RWPE2 (cell line): ENCODE data around the gene NANP.
"Not testable (repeated sequence)": the region's sequence is repeated elsewhere in the genome, so short reads cannot be mapped to it uniquely, and the experiment has no call there.

ENCODE experiments used
- ATAC-seq: fragments of 200-7000 bp; cut with Tn5 transposase; 3 replicates; pipeline ENCODE4 v1.9.1; 2021; ENCODE audit warnings: low read depth
- DNase-seq: peaks from one replicate; pipeline ENCODE4 v3.0.0-alpha.2; 2020; ENCODE audit warnings: low spot score
- H3K27ac ChIP-seq: fragments of 450-650 bp; 2 replicates; pipeline ENCODE4 v1.5.1; 2017; ENCODE audit warnings: mild to moderate bottlenecking; ENCODE audit not compliant: poor library complexity, severe bottlenecking
- H3K27me3 ChIP-seq: fragments of 250-450 bp; sonication (Bioruptor Pico); 2 replicates; pipeline ENCODE4 v1.5.1; 2021; ENCODE audit warnings: mild to moderate bottlenecking, moderate library complexity; ENCODE audit not compliant: insufficient read depth, poor library complexity, severe bottlenecking
- H3K36me3 ChIP-seq: fragments of 250-450 bp; sonication (Bioruptor Pico); 2 replicates; pipeline ENCODE4 v1.5.1; 2020; ENCODE audit warnings: low read depth, mild to moderate bottlenecking, moderate library complexity
- H3K4me1 ChIP-seq: fragments of 250-450 bp; sonication (Bioruptor Pico); 2 replicates; pipeline ENCODE4 v1.5.1; 2021; ENCODE audit warnings: mild to moderate bottlenecking, moderate library complexity; ENCODE audit not compliant: insufficient read depth, poor library complexity, severe bottlenecking
- H3K4me3 ChIP-seq: fragments of 250-450 bp; sonication (Bioruptor Pico); 2 replicates; pipeline ENCODE4 v1.5.1; 2021; ENCODE audit warnings: mild to moderate bottlenecking, moderate library complexity; ENCODE audit not compliant: severe bottlenecking
- H3K9me3 ChIP-seq: fragments of 250-450 bp; sonication (Bioruptor Pico); 2 replicates; pipeline ENCODE4 v1.5.1; 2021; ENCODE audit warnings: mild to moderate bottlenecking, moderate library complexity; ENCODE audit not compliant: severe bottlenecking
- TF ChIP-seq, protein P1 (sequence below): fragments of 450-650 bp; IDR thresholded peaks from one replicate; pipeline ENCODE4 v1.5.1; 2017; ENCODE audit warnings: mild to moderate bottlenecking, moderate library complexity; ENCODE audit not compliant: poor library complexity, severe bottlenecking

NANP gene

DNA sequence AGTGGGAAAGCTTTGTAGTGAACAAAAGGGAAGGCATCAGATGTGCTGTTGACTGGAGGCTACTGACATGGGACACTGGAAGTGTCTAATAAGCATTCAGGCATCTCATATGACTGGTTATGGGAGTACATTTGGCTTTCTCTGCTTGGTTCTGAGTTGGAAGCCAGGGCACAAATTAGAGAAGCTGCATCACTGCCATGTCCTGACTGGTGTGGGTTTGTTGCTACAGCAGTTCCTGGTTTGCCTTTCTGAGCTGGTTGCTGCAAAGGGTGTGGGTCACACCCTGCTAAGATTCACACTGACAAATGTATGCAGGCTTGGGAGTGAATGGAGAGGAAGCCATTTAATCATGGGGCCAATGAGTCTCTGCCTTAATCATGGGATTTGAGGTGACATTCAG is 36.2 kb upstream of the NANP start:
- no peak for DNase-seq
- ATAC-seq: no peak
- Histone ChIP-seq H3K27ac (no peak overlapping the region), H3K4me1 (no peaks in the 10 kb centered on the region), H3K9me3 (no peaks in the 10 kb centered on the region), H3K36me3 (peaks cover 5% of the 10 kb centered on the region; the same call in 1 of the 2 replicates), H3K27me3 (no peaks in the 10 kb centered on the region), H3K4me3 (no peak overlapping the region)
- TF ChIP-seq, protein P1, sequence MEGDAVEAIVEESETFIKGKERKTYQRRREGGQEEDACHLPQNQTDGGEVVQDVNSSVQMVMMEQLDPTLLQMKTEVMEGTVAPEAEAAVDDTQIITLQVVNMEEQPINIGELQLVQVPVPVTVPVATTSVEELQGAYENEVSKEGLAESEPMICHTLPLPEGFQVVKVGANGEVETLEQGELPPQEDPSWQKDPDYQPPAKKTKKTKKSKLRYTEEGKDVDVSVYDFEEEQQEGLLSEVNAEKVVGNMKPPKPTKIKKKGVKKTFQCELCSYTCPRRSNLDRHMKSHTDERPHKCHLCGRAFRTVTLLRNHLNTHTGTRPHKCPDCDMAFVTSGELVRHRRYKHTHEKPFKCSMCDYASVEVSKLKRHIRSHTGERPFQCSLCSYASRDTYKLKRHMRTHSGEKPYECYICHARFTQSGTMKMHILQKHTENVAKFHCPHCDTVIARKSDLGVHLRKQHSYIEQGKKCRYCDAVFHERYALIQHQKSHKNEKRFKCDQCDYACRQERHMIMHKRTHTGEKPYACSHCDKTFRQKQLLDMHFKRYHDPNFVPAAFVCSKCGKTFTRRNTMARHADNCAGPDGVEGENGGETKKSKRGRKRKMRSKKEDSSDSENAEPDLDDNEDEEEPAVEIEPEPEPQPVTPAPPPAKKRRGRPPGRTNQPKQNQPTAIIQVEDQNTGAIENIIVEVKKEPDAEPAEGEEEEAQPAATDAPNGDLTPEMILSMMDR: no peak

DNA sequence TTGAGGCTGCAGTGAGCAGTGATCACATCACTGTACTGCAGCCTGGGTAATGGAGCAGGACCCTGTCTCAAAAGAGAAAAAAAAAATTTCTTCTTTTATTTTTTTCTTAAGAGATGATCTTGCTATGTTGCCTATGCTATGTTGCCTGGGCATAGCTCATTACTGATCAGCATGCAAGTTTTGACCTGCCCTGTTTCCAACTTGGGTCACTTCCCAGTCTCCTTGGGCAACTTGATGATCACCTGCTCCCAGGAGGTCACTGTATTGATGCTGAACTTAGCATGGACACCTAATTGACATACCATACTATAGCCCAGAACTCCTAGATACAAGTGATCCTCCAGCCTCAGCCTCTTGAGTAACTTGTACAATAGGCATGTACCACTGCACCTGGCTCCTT is 30.7 kb upstream of the NANP start:
- no peaks in the 10 kb centered on the region for H3K27me3 ChIP-seq
- no peak for DNase-seq
- H3K4me1 ChIP-seq: peaks cover 3% of the 10 kb centered on the region
- H3K36me3 ChIP-seq: no peaks in the 10 kb centered on the region
- peak; percentile 86 for ATAC-seq
- H3K9me3 ChIP-seq: no peaks in the 10 kb centered on the region
- no peak overlapping the region for H3K4me3 ChIP-seq
- TF ChIP-seq, protein P1: no peak
- H3K27ac ChIP-seq: no peak overlapping the region

DNA sequence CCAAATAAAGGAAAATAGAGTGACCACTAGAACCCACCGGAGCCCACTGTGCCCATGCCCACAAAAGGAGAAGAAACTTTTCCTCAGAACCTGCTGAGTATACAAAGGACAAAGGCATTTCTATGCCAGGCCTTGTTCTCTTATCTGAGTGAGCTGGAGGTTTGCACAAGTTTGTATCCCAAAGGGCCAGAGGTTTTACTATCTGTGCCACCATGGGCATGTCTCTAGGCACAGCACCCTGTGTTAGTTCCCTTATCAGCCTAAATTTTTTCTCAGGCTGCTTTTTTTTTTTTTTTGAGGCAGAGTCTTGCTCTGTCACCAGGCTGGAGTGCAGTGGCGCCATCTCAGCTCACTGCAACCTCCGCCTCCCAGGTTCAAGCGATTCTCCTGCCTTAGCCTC is 29.1 kb upstream of the NANP start:
- H3K27me3 ChIP-seq, H3K9me3 ChIP-seq, H3K4me1 ChIP-seq, H3K4me3 ChIP-seq, H3K36me3 ChIP-seq, DNase-seq, H3K27ac ChIP-seq, ATAC-seq: not testable (repeated sequence)

- no peaks in the 10 kb centered on the region for H3K27me3 ChIP-seq
- H3K4me1 ChIP-seq: no peaks in the 10 kb centered on the region
- peaks cover 22% of the 10 kb centered on the region for H3K36me3 ChIP-seq
- DNase-seq (no peak), ATAC-seq (no peak)
- TF ChIP-seq, protein P1: no peak
- H3K9me3 ChIP-seq: peaks cover 2% of the 10 kb centered on the region
- no peak overlapping the region for H3K27ac ChIP-seq
- no peak overlapping the region for H3K4me3 ChIP-seq
Measured at GRCh38 chr20:25644814-25645213, 21.0 kb upstream of the NANP start.

DNA sequence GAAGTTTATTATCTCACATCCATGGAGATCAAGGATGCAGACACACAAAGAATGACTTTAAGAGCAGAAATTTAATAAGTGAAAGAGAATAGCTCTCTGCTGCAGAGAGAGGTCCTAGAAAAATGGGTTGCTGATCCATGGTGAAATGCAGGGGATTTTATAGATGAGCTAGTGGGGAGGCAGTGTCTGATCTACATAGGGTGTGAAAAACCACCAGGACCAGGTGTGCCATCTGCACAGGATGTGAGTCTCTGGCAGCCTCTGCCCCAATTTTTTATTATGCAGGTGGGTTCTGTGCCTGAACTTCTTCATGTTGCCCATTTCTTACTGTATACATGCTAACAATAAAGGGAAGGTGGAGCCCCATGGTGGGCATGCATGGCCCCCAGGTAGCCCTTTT is 19.9 kb upstream of the NANP start:
- ATAC-seq: peak; percentile 17; the same call in 1 of the 3 replicates
- H3K4me1 ChIP-seq: no peaks in the 10 kb centered on the region
- TF ChIP-seq, protein P1: no peak
- peaks cover 2% of the 10 kb centered on the region for H3K9me3 ChIP-seq
- H3K36me3 ChIP-seq: peaks cover 18% of the 10 kb centered on the region
- no peak overlapping the region for H3K4me3 ChIP-seq
- no peaks in the 10 kb centered on the region for H3K27me3 ChIP-seq
- no peak overlapping the region for H3K27ac ChIP-seq
- no peak for DNase-seq
